Gastroesophageal sphincter (tissue), 4 donors: ENCODE results near the gene GALNT2. TPM values are rescaled to one million over a fixed set of nuclear protein-coding genes. Genes with fewer than 3 reads are reported as not detected.

ENCODE experiments used
- ATAC-seq: fragments of 150-250 bp; one replicate; pipeline ENCODE4 v1.9.1; 2016; ENCODE audit warnings: mild to moderate bottlenecking, moderate library complexity
- H3K27ac ChIP-seq, 4 donors: fragments of 200-600 bp; sonication (generic) in 3 of 4; 1 replicate in 3 of 4; 2 replicates in 1 of 4; pipeline ENCODE4 v1.5.1; 2016 to 2019
- H3K27me3 ChIP-seq: fragments of 200-600 bp; sonication (generic); one replicate; pipeline ENCODE4 v1.5.1; 2019
- H3K36me3 ChIP-seq, 2 donors: fragments of 200-600 bp; sonication (generic); one replicate each; pipeline ENCODE4 v1.5.1; 2019; ENCODE audit warnings: control low read depth in 1 of 2
- H3K4me1 ChIP-seq, 3 donors: fragments of 200-600 bp; sonication (generic); 1 replicate in 2 of 3; 2 replicates in 1 of 3; pipeline ENCODE4 v1.5.1; 2016 to 2019; ENCODE audit warnings: control low read depth in 2 of 3
- H3K4me3 ChIP-seq, 2 donors: fragments of 200-600 bp; sonication (generic); one replicate each; pipeline ENCODE4 v1.5.1; 2019; ENCODE audit warnings: mild to moderate bottlenecking in 1 of 2, moderate library complexity in 1 of 2
- H3K9me3 ChIP-seq, 3 donors: fragments of 200-600 bp; sonication (generic); one replicate each; pipeline ENCODE4 v1.5.1; 2017 to 2019; ENCODE audit warnings: control low read depth in 2 of 3
- CTCF ChIP-seq, 4 experiments: fragments of 200-600 bp in 2 of 4; fragments of 450-650 bp in 2 of 4; sonication (generic) in 1 of 4; IDR thresholded peaks; one replicate each; pipeline ENCODE4 v1.5.1; 2017 to 2019; ENCODE audit warnings: antibody characterized with exemption in 4 of 4, mild to moderate bottlenecking in 2 of 4, moderate library complexity in 2 of 4
- EP300 ChIP-seq: sonication (generic); formaldehyde crosslinking; IDR thresholded peaks from one replicate; pipeline ENCODE4 v1.6.1; 2017; ENCODE audit warnings: antibody characterized with exemption, mild to moderate bottlenecking
- POLR2A ChIP-seq, 2 donors: fragments of 450-650 bp; IDR thresholded peaks; one replicate each; pipeline ENCODE4 v1.6.1; 2017; ENCODE audit warnings: antibody characterized with exemption in 2 of 2, mild to moderate bottlenecking in 2 of 2, moderate library complexity in 1 of 2
- POLR2AphosphoS5 ChIP-seq: sonication (generic); formaldehyde crosslinking; IDR thresholded peaks from one replicate; pipeline ENCODE4 v1.6.1; 2017; ENCODE audit warnings: antibody characterized with exemption
- WGBS, 2 donors: methylation state at CpG; one replicate each; pipeline ENCODE4 v1.1.5; 2018; ENCODE audit warnings: low coverage in 1 of 2; 5-methylcytosine and 5-hydroxymethylcytosine counted together
- total RNA-seq, 4 donors: library from RNA; depleted of rRNA; stranded (reverse); fragments of >200 nt; gene quantifications; one replicate each; pipeline ENCODE4 v1.1.0, GENCODE V29; 2016

Gene GALNT2
- total RNA-seq, 4 donors from 2014 or later = 95.3 to 160 (median 134) TPM

GRCh38 chr1:230204842-230205241 lies 137.8 kb downstream of the GALNT2 start:
- no peaks in the 10 kb centered on the region for H3K27me3 ChIP-seq
- no peaks in the 10 kb centered on the region for H3K9me3 ChIP-seq
- H3K4me3 ChIP-seq = no peak overlapping the region
- peaks cover 0 to 36% of the 10 kb centered on the region in 2 donors for H3K36me3 ChIP-seq
- TF ChIP-seq EP300 = no peak
- TF ChIP-seq CTCF (IDR thresholded peaks at IDR 0.05) = no peak
- TF ChIP-seq POLR2AphosphoS5 = no peak
- no peak for TF ChIP-seq POLR2A (IDR thresholded peaks at IDR 0.05)
- peaks cover 0 to 24% (median 8%) of the 10 kb centered on the region in 3 donors for H3K4me1 ChIP-seq
- no peak overlapping the region for H3K27ac ChIP-seq
- 33 to 45% methylated on average over 1 to 2 of the region's 3 CpGs for WGBS, 2 donors
- no peak for ATAC-seq

GRCh38 chr1:230205719-230206198 lies 138.7 kb downstream of the GALNT2 start:
- Histone ChIP-seq H3K4me3 (no peak overlapping the region), H3K27ac (no peak overlapping the region), H3K4me1 (peaks cover 0 to 33% (median 10%) of the 10 kb centered on the region in 3 donors), H3K9me3 (no peaks in the 10 kb centered on the region), H3K36me3 (peaks cover 0 to 36% of the 10 kb centered on the region in 2 donors), H3K27me3 (no peaks in the 10 kb centered on the region)
- ATAC-seq = no peak
- no peak for TF ChIP-seq POLR2A (IDR thresholded peaks at IDR 0.05)
- no peak for TF ChIP-seq POLR2AphosphoS5
- TF ChIP-seq CTCF (IDR thresholded peaks at IDR 0.05) = no peak
- TF ChIP-seq EP300 = no peak
- WGBS, 2 donors = 74 to 80% methylated on average over 1 to 7 of the region's 7 CpGs

- ATAC-seq = no peak
- no peaks in the 10 kb centered on the region for H3K9me3 ChIP-seq
- no peak overlapping the region for H3K4me3 ChIP-seq
- H3K27ac ChIP-seq = no peak overlapping the region
- H3K4me1 ChIP-seq = peaks cover 0 to 38% (median 14%) of the 10 kb centered on the region in 3 donors
- TF ChIP-seq POLR2AphosphoS5 = no peak
- no peak for TF ChIP-seq EP300
- TF ChIP-seq POLR2A (IDR thresholded peaks at IDR 0.05) = no peak
- no peak for TF ChIP-seq CTCF (IDR thresholded peaks at IDR 0.05)
- peaks cover 0 to 36% of the 10 kb centered on the region in 2 donors for H3K36me3 ChIP-seq
- no peaks in the 10 kb centered on the region for H3K27me3 ChIP-seq
- 86 to 100% methylated on average over 1 to 2 of the region's 2 CpGs for WGBS, 2 donors
Observed at GRCh38 chr1:230206207-230206606, 139.2 kb downstream of the GALNT2 start.

GRCh38 chr1:230206976-230207375 lies 139.9 kb downstream of the GALNT2 start:
- H3K4me3 ChIP-seq = no peak overlapping the region
- H3K9me3 ChIP-seq = no peaks in the 10 kb centered on the region
- no peak for ATAC-seq
- no peaks in the 10 kb centered on the region for H3K27me3 ChIP-seq
- 76 to 83% methylated on average over 3 to 4 of the region's 4 CpGs for WGBS, 2 donors
- no peak for TF ChIP-seq EP300
- no peak for TF ChIP-seq POLR2A (IDR thresholded peaks at IDR 0.05)
- no peak for TF ChIP-seq CTCF (IDR thresholded peaks at IDR 0.05)
- no peak for TF ChIP-seq POLR2AphosphoS5
- peaks cover 0 to 36% of the 10 kb centered on the region in 2 donors for H3K36me3 ChIP-seq
- H3K27ac ChIP-seq = no peak overlapping the region
- peaks cover 0 to 45% (median 17%) of the 10 kb centered on the region in 3 donors for H3K4me1 ChIP-seq

- ATAC-seq = no peak
- no peaks in the 10 kb centered on the region for H3K9me3 ChIP-seq
- H3K27ac ChIP-seq = no peak overlapping the region
- peaks cover 0 to 36% of the 10 kb centered on the region in 2 donors for H3K36me3 ChIP-seq
- no peaks in the 10 kb centered on the region for H3K27me3 ChIP-seq
- TF ChIP-seq EP300 (no peak), POLR2AphosphoS5 (no peak), CTCF (IDR thresholded peaks at IDR 0.05) (no peak), POLR2A (IDR thresholded peaks at IDR 0.05) (no peak)
- no peak overlapping the region for H3K4me3 ChIP-seq
- WGBS, 2 donors = 99% methylated on average over 6 of the region's 6 CpGs; no CpG with 5 or more reads in 1 of the 2 donors
- peaks cover 0 to 51% (median 19%) of the 10 kb centered on the region in 3 donors for H3K4me1 ChIP-seq
Observed at GRCh38 chr1:230207598-230207997, 140.6 kb downstream of the GALNT2 start.
